H54 (cell line): Measurements from ENCODE around the gene ANKRD11.

Experiments used
- DNase-seq: peaks from one replicate; pipeline ENCODE4 v3.0.0; 2011; ENCODE audit warnings: low spot score, mixed read lengths; ENCODE audit not compliant: insufficient read length
- FAIRE-seq: peaks from 3 replicates; lab custom pipeline; 2011; peaks lifted over from hg19 to GRCh38; lab: Jason Lieb, UNC
- POLR2A ChIP-seq: IDR thresholded peaks from 2 replicates; pipeline ENCODE4 v1.6.1; 2011; ENCODE audit warnings: low read depth, mild to moderate bottlenecking, low read length

Gene ANKRD11

GRCh38 chr16:89495121-89495520 is 4.8 kb upstream of the ANKRD11 start:
- TF ChIP-seq POLR2A = no peak
- peak; percentile 61 for DNase-seq
- FAIRE-seq = no peak

GRCh38 chr16:89493776-89494175 is 3.4 kb upstream of the ANKRD11 start:
- no peak for TF ChIP-seq POLR2A
- no peak for FAIRE-seq

GRCh38 chr16:89491974-89492687 is 1.8 kb upstream of the ANKRD11 start:
- FAIRE-seq (no peak), DNase-seq (no peak)
- no peak for TF ChIP-seq POLR2A

More at GRCh38 chr16:89493776-89494175, 3.4 kb upstream of the ANKRD11 start:
- DNase-seq = no peak

GRCh38 chr16:89491238-89491869 is 993 bp upstream of the ANKRD11 start:
- DNase-seq = no peak
- TF ChIP-seq POLR2A = no peak
- FAIRE-seq = no peak

GRCh38 chr16:89489898-89490438 is 393 bp downstream of the ANKRD11 start:
- FAIRE-seq = no peak
- no peak for DNase-seq
- TF ChIP-seq POLR2A = no peak

- no peak for FAIRE-seq
- no peak for TF ChIP-seq POLR2A
- peak; percentile 76 for DNase-seq
Observed at GRCh38 chr16:89489040-89489897, 1.1 kb downstream of the ANKRD11 start.

- FAIRE-seq = no peak
- no peak for DNase-seq
- TF ChIP-seq POLR2A = no peak
Observed at GRCh38 chr16:89485701-89486246, 4.6 kb downstream of the ANKRD11 start.

GRCh38 chr16:89484923-89485679 is 5.3 kb downstream of the ANKRD11 start:
- no peak for DNase-seq
- no peak for FAIRE-seq
- TF ChIP-seq POLR2A = no peak

GRCh38 chr16:89484041-89484501 is 6.3 kb downstream of the ANKRD11 start:
- FAIRE-seq (no peak), DNase-seq (no peak)
- TF ChIP-seq POLR2A = no peak

- FAIRE-seq (no peak), DNase-seq (no peak)
Observed at GRCh38 chr16:89482817-89483205, 7.5 kb downstream of the ANKRD11 start.

GRCh38 chr16:89482150-89482816 is 8.1 kb downstream of the ANKRD11 start:
- FAIRE-seq = no peak

More at GRCh38 chr16:89482817-89483205, 7.5 kb downstream of the ANKRD11 start:
- TF ChIP-seq POLR2A = no peak

GRCh38 chr16:89481356-89481955 is 8.9 kb downstream of the ANKRD11 start:
- TF ChIP-seq POLR2A = no peak
- FAIRE-seq (no peak), DNase-seq (no peak)

More at GRCh38 chr16:89482150-89482816, 8.1 kb downstream of the ANKRD11 start:
- no peak for TF ChIP-seq POLR2A
- DNase-seq = no peak
